Measurements from ENCODE around the gene KDM3B. TPM values are rescaled to one million over a fixed set of nuclear protein-coding genes. Genes with fewer than 3 reads are reported as not detected.

KDM3B gene
- total RNA-seq, 4 donors from 2014 or later, result 62.7 to 65.3 (median 62.9) TPM

- TF ChIP-seq, protein P1, sequence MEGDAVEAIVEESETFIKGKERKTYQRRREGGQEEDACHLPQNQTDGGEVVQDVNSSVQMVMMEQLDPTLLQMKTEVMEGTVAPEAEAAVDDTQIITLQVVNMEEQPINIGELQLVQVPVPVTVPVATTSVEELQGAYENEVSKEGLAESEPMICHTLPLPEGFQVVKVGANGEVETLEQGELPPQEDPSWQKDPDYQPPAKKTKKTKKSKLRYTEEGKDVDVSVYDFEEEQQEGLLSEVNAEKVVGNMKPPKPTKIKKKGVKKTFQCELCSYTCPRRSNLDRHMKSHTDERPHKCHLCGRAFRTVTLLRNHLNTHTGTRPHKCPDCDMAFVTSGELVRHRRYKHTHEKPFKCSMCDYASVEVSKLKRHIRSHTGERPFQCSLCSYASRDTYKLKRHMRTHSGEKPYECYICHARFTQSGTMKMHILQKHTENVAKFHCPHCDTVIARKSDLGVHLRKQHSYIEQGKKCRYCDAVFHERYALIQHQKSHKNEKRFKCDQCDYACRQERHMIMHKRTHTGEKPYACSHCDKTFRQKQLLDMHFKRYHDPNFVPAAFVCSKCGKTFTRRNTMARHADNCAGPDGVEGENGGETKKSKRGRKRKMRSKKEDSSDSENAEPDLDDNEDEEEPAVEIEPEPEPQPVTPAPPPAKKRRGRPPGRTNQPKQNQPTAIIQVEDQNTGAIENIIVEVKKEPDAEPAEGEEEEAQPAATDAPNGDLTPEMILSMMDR (IDR thresholded peaks at IDR 0.05), result peak; percentile 93 to 97 (median 96)
- no peak for TF ChIP-seq EP300 (IDR thresholded peaks at IDR 0.05)
- peak; percentile 81 to 94 for DNase-seq (ENCODE audit: low spot score in 2 of 2)
- Histone ChIP-seq H3K9me3 (no peaks in the 10 kb centered on the region), H3K27me3 (no peaks in the 10 kb centered on the region), H3K4me3 (peak overlapping the region in 1 of 4 donors; percentile 3), H3K36me3 (no peaks in the 10 kb centered on the region), H3K27ac (peak overlapping the region in 1 of 4 donors; percentile 44), H3K4me1 (peaks cover 0 to 10% (median 2%) of the 10 kb centered on the region in 4 donors)
- WGBS, 2 donors, result 7 to 13% methylated on average over 19 to 21 of the region's 22 CpGs
Observed at GRCh38 chr5:138449501-138450239, 97.2 kb downstream of the KDM3B start.

- DNase-seq (ENCODE audit: low spot score in 2 of 2), result no peak
- WGBS, 2 donors, result 91 to 92% methylated on average over 5 of the region's 5 CpGs
Observed at GRCh38 chr5:138450971-138451370, 98.5 kb downstream of the KDM3B start.

DNA sequence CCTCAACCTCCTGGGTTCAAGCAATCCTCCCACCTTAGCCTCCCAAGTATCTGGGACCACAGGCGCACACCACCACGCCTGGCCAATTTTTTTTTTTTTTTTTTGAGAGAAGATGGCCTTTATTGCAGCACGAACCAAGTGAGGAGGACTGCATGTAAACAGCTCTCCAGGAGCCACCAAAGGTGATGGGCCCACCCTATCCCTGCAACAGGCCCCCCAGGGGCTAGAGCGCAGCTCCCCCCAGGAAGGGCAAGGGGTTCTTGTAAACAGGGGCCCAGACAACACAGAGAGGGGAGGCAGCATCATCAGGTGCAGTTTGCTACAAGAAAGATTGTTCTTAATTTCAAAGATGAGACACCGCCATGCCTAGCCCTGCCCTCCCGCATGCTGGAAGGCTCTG lies 100.2 kb downstream of the KDM3B start:
- Histone ChIP-seq H3K9me3 (no peaks in the 10 kb centered on the region), H3K27me3 (no peaks in the 10 kb centered on the region), H3K4me1 (peaks cover 0 to 11% (median 4%) of the 10 kb centered on the region in 4 donors), H3K4me3 (no peak overlapping the region), H3K27ac (no peak overlapping the region), H3K36me3 (no peaks in the 10 kb centered on the region)
- TF ChIP-seq, protein P1 (IDR thresholded peaks at IDR 0.05), result no peak
- no peak for TF ChIP-seq EP300 (IDR thresholded peaks at IDR 0.05)
- TF ChIP-seq POLR2A (IDR thresholded peaks at IDR 0.05), result no peak
- 76 to 95% methylated on average over 6 of the region's 6 CpGs for WGBS, 2 donors
- DNase-seq (ENCODE audit: low spot score in 2 of 2), result no peak

More at GRCh38 chr5:138450971-138451370, 98.5 kb downstream of the KDM3B start:
- Histone ChIP-seq H3K27ac (no peak overlapping the region), H3K27me3 (no peaks in the 10 kb centered on the region), H3K9me3 (no peaks in the 10 kb centered on the region), H3K4me1 (peaks cover 0 to 10% (median 2%) of the 10 kb centered on the region in 4 donors), H3K36me3 (no peaks in the 10 kb centered on the region), H3K4me3 (no peak overlapping the region)
- no peak for TF ChIP-seq POLR2A (IDR thresholded peaks at IDR 0.05)
- TF ChIP-seq, protein P1 (IDR thresholded peaks at IDR 0.05), result no peak
- TF ChIP-seq EP300 (IDR thresholded peaks at IDR 0.05), result no peak

- no peak for DNase-seq (ENCODE audit: low spot score in 2 of 2)
- Histone ChIP-seq H3K9me3 (no peaks in the 10 kb centered on the region), H3K4me1 (peaks cover 0 to 19% (median 10%) of the 10 kb centered on the region in 4 donors), H3K27ac (no peak overlapping the region), H3K27me3 (no peaks in the 10 kb centered on the region), H3K36me3 (no peaks in the 10 kb centered on the region), H3K4me3 (no peak overlapping the region)
- TF ChIP-seq EP300 (IDR thresholded peaks at IDR 0.05), result no peak
- TF ChIP-seq, protein P1 (IDR thresholded peaks at IDR 0.05), result no peak
- TF ChIP-seq POLR2A (IDR thresholded peaks at IDR 0.05), result no peak
- WGBS, 2 donors, result 90 to 93% methylated on average over 13 of the region's 13 CpGs
Observed at GRCh38 chr5:138453590-138453989, 101.1 kb downstream of the KDM3B start.

- no peak overlapping the region for H3K4me3 ChIP-seq
- WGBS, 2 donors, result 90 to 94% methylated on average over 7 to 8 of the region's 8 CpGs
- H3K27me3 ChIP-seq, result no peaks in the 10 kb centered on the region
- no peaks in the 10 kb centered on the region for H3K9me3 ChIP-seq
- peaks cover 0 to 21% (median 15%) of the 10 kb centered on the region in 4 donors for H3K4me1 ChIP-seq
- no peak for DNase-seq (ENCODE audit: low spot score in 2 of 2)
- TF ChIP-seq EP300 (IDR thresholded peaks at IDR 0.05) (no peak), POLR2A (IDR thresholded peaks at IDR 0.05) (no peak)
- TF ChIP-seq, protein P1 (IDR thresholded peaks at IDR 0.05), result no peak
- no peaks in the 10 kb centered on the region for H3K36me3 ChIP-seq
- no peak overlapping the region for H3K27ac ChIP-seq
Observed at GRCh38 chr5:138454121-138454520, 101.6 kb downstream of the KDM3B start.

Measured in tibial nerve (tissue), 4 donors.